Liver (tissue), 5 donors: ENCODE results near the gene CGB3. TPM values are rescaled to one million over a fixed set of nuclear protein-coding genes. Genes with fewer than 3 reads are reported as not detected.

ENCODE experiments used
- polyA plus RNA-seq, 2 donors: library from polyadenylated mRNA; stranded (reverse) in 1 of 2; unstranded in 1 of 2; fragments of 200-250 nt in 1 of 2; fragments of >200 nt in 1 of 2; fragmentation: Nextera tagmentation in 1 of 2; extraction: Ambion mirVana in 1 of 2; gene quantifications; one replicate each; pipeline versions ENCODE4 v1.2.1 to v1.2.3, GENCODE V29; 2013 to 2015
- small RNA-seq: library from RNA; depleted of rRNA; stranded (forward); fragments of <200 nt; gene quantifications from one replicate; pipeline ENCODE3, GENCODE V24; 2014
- total RNA-seq, 2 donors: library from RNA; depleted of rRNA; stranded (reverse); fragments of >200 nt; gene quantifications; one replicate each; pipeline ENCODE4 v1.2.3, GENCODE V29; 2014
- donor health status: healthy.
- donor health status: healthy.
- donor health status: healthy.

CGB3 gene
- total and polyA plus RNA-seq, 4 donors = not detected

Small RNA genes lying within 50 kb of the gene (small RNA-seq; reads per million reads assigned to genes)
- not detected for gene MIR6798

Other genes starting within 250 kb of the CGB3 start
- 1 to 10 TPM; 8.9 to 9.2 TPM for gene BCAT2, start 213.3 kb downstream of the CGB3 start, total RNA-seq
- gene BCAT2, start 213.3 kb downstream of the CGB3 start, polyA plus RNA-seq = 10 to 100 TPM in 1 of 2 donors, 1 to 10 TPM in 1; 7.8 to 35.8 TPM
- 10 to 100 TPM in 1 of 2 donors, 1 to 10 TPM in 1; 3.7 to 11.2 TPM for gene HSD17B14, start 187.8 kb downstream of the CGB3 start, total RNA-seq
- 10 to 100 TPM in 1 of 2 donors, 1 to 10 TPM in 1; 4.9 to 12.6 TPM for gene HSD17B14, start 187.8 kb downstream of the CGB3 start, polyA plus RNA-seq
- gene PLEKHA4, start 155.7 kb downstream of the CGB3 start, total RNA-seq = 1 to 10 TPM; 4.4 to 7.3 TPM
- 10 to 100 TPM in 1 of 2 donors, 1 to 10 TPM in 1; 5.3 to 17.2 TPM for gene PLEKHA4, start 155.7 kb downstream of the CGB3 start, polyA plus RNA-seq
- gene PPP1R15A, start 151.9 kb downstream of the CGB3 start, total RNA-seq = 10 to 100 TPM; 13.2 to 52.5 TPM
- gene PPP1R15A, start 151.9 kb downstream of the CGB3 start, polyA plus RNA-seq = 1 to 10 TPM; 5.6 to 9.3 TPM
- gene TULP2, start 125.6 kb downstream of the CGB3 start, total RNA-seq = under 1 TPM in 1 of 2 donors, not detected in 1; 0.05 TPM
- gene TULP2, start 125.6 kb downstream of the CGB3 start, polyA plus RNA-seq = under 1 TPM; 0.03 to 0.19 TPM
- gene NUCB1, start 124.0 kb downstream of the CGB3 start, total RNA-seq = 100 to 1,000 TPM; 196 to 280 TPM
- 100 to 1,000 TPM; 186 to 775 TPM for gene NUCB1, start 124.0 kb downstream of the CGB3 start, polyA plus RNA-seq
- gene DHDH, start 90.6 kb downstream of the CGB3 start, total RNA-seq = 1 to 10 TPM in 1 of 2 donors, not detected in 1; 1.3 TPM
- under 1 TPM in 1 of 2 donors, not detected in 1; 0.16 TPM for gene DHDH, start 90.6 kb downstream of the CGB3 start, polyA plus RNA-seq
- gene BAX, start 69.5 kb downstream of the CGB3 start, total RNA-seq = 10 to 100 TPM; 10.8 to 18.7 TPM
- 10 to 100 TPM; 10.5 to 27.0 TPM for gene BAX, start 69.5 kb downstream of the CGB3 start, polyA plus RNA-seq
- gene FTL, start 59.0 kb downstream of the CGB3 start, total RNA-seq = 1,000 to 10,000 TPM; 2,528 to 9,360 TPM
- gene FTL, start 59.0 kb downstream of the CGB3 start, polyA plus RNA-seq = over 10,000 TPM; 15,042 to 16,395 TPM
- 1 to 10 TPM; 8.4 to 8.7 TPM for gene GYS1, start 31.0 kb downstream of the CGB3 start, total RNA-seq
- gene GYS1, start 31.0 kb downstream of the CGB3 start, polyA plus RNA-seq = 1 to 10 TPM; 2.6 to 4.2 TPM
- gene RUVBL2, start 30.4 kb downstream of the CGB3 start, total RNA-seq = 10 to 100 TPM; 52.5 to 80.1 TPM
- 10 to 100 TPM; 29.6 to 46.7 TPM for gene RUVBL2, start 30.4 kb downstream of the CGB3 start, polyA plus RNA-seq
- gene LHB, start 7.2 kb downstream of the CGB3 start, total RNA-seq = not detected
- gene LHB, start 7.2 kb downstream of the CGB3 start, polyA plus RNA-seq = not detected
- gene CGB2, start 7.6 kb upstream of the CGB3 start, total RNA-seq = not detected
- gene CGB2, start 7.6 kb upstream of the CGB3 start, polyA plus RNA-seq = not detected
- not detected for gene CGB1, start 12.6 kb upstream of the CGB3 start, total RNA-seq
- not detected for gene CGB1, start 12.6 kb upstream of the CGB3 start, polyA plus RNA-seq
- not detected for gene CGB5, start 19.5 kb upstream of the CGB3 start, total RNA-seq
- not detected for gene CGB5, start 19.5 kb upstream of the CGB3 start, polyA plus RNA-seq
- gene CGB8, start 24.8 kb upstream of the CGB3 start, total RNA-seq = not detected
- gene CGB8, start 24.8 kb upstream of the CGB3 start, polyA plus RNA-seq = not detected
- not detected for gene CGB7, start 33.4 kb upstream of the CGB3 start, total RNA-seq
- not detected for gene CGB7, start 33.4 kb upstream of the CGB3 start, polyA plus RNA-seq
- not detected for gene NTF4, start 40.5 kb upstream of the CGB3 start, total RNA-seq
- gene NTF4, start 40.5 kb upstream of the CGB3 start, polyA plus RNA-seq = not detected
- gene KCNA7, start 48.4 kb upstream of the CGB3 start, total RNA-seq = not detected
- not detected for gene KCNA7, start 48.4 kb upstream of the CGB3 start, polyA plus RNA-seq
- 100 to 1,000 TPM; 118 to 166 TPM for gene SNRNP70, start 61.1 kb upstream of the CGB3 start, total RNA-seq
- 10 to 100 TPM; 34.2 to 71.6 TPM for gene SNRNP70, start 61.1 kb upstream of the CGB3 start, polyA plus RNA-seq
- 1 to 10 TPM; 2.2 to 3.8 TPM for gene LIN7B, start 90.0 kb upstream of the CGB3 start, total RNA-seq
- gene LIN7B, start 90.0 kb upstream of the CGB3 start, polyA plus RNA-seq = 1 to 10 TPM; 2.7 to 3.0 TPM
- 1 to 10 TPM in 1 of 2 donors, under 1 TPM in 1; 0.56 to 1.4 TPM for gene C19orf73, start 94.8 kb upstream of the CGB3 start, total RNA-seq
- 1 to 10 TPM; 1.9 to 2.1 TPM for gene C19orf73, start 94.8 kb upstream of the CGB3 start, polyA plus RNA-seq
- gene PPFIA3, start 95.2 kb upstream of the CGB3 start, total RNA-seq = 1 to 10 TPM; 1.5 to 2.1 TPM
- gene PPFIA3, start 95.2 kb upstream of the CGB3 start, polyA plus RNA-seq = 1 to 10 TPM; 2.6 to 4.6 TPM
- gene HRC, start 131.1 kb upstream of the CGB3 start, total RNA-seq = 1 to 10 TPM; 1.2 TPM
- under 1 TPM; 0.25 to 0.51 TPM for gene HRC, start 131.1 kb upstream of the CGB3 start, polyA plus RNA-seq
- gene TRPM4, start 133.5 kb upstream of the CGB3 start, total RNA-seq = 10 to 100 TPM in 1 of 2 donors, 1 to 10 TPM in 1; 8.1 to 11.0 TPM
- gene TRPM4, start 133.5 kb upstream of the CGB3 start, polyA plus RNA-seq = 10 to 100 TPM; 15.4 to 31.2 TPM